Measurements from ENCODE around the gene PRSS23. TPM values are rescaled to one million over a fixed set of nuclear protein-coding genes. Genes with fewer than 3 reads are reported as not detected.

The PRSS23 gene
- total and polyA plus RNA-seq, 7 donors = 2.3 to 17.8 (median 4.4) TPM

DNA sequence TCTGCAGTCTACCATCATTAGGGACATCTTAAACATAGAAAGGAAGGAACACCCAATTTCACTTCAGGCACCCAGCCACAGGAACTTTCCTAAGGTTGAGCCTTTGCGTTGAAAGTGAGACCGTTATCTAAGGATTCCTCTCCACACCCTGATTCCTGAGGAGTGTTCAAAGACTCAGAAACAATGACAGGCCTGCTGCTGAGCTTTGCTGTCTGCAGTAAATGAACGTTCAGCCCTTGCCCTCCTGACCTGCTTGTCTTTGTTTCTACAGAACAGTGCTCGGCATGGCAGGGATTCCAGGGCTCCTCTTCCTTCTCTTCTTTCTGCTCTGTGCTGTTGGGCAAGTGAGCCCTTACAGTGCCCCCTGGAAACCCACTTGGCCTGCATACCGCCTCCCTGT, 7.0 kb downstream of the PRSS23 start:
- intact Hi-C loops (cut with DNase I) = no loop called here
- no peaks in the 10 kb centered on the region for H3K9me3 ChIP-seq
- TF ChIP-seq CTCF (IDR thresholded peaks at IDR 0.05) = no peak
- no peak for DNase-seq
- ATAC-seq = no peak
- 76% methylated on average over 5 of the region's 5 CpGs for WGBS, 3 donors
- no peak overlapping the region for H3K27ac ChIP-seq
- H3K4me1 ChIP-seq = peaks cover 4% of the 10 kb centered on the region
- no peak overlapping the region for H3K4me3 ChIP-seq
- peaks cover 4 to 11% of the 10 kb centered on the region in 2 donors for H3K36me3 ChIP-seq (ENCODE audit: insufficient read depth in 1 of 2, low read depth in 1 of 2)
- H3K27me3 ChIP-seq (ENCODE audit: insufficient read depth in 3 of 3, low read length in 2 of 3) = no peaks in the 10 kb centered on the region

- no peak overlapping the region for H3K4me3 ChIP-seq
- no peak for ATAC-seq
- intact Hi-C loops (cut with DNase I) = no loop called here
- peaks cover 4 to 11% of the 10 kb centered on the region in 2 donors for H3K36me3 ChIP-seq (ENCODE audit: insufficient read depth in 1 of 2, low read depth in 1 of 2)
- H3K27me3 ChIP-seq (ENCODE audit: insufficient read depth in 3 of 3, low read length in 2 of 3) = no peaks in the 10 kb centered on the region
- no peak for TF ChIP-seq CTCF (IDR thresholded peaks at IDR 0.05)
- no peaks in the 10 kb centered on the region for H3K9me3 ChIP-seq
- H3K4me1 ChIP-seq = peaks cover 5% of the 10 kb centered on the region
- no peak for DNase-seq
- no peak overlapping the region for H3K27ac ChIP-seq
Observed at GRCh38 chr11:86809561-86809960, 9.2 kb downstream of the PRSS23 start.

DNA sequence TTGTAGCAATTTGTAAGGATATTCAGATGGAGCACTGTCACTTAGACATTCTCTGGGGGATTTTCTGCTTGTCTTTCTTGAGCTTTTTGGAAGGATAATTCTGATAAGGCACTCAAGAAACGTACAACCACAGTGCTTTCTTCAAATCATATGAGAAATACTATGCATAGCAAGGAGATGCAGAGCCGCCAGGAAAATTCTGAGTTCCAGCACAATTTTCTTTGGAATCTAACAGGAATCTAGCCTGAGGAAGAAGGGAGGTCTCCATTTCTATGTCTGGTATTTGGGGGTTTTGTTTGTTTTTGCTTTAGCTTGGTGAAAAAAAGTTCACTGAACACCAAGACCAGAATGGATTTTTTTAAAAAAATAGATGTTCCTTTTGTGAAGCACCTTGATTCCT, 9.9 kb downstream of the PRSS23 start:
- H3K27ac ChIP-seq = no peak overlapping the region
- DNase-seq (no peak), ATAC-seq (no peak)
- no peak for TF ChIP-seq CTCF (IDR thresholded peaks at IDR 0.05)
- 83 to 86% (median 84%) methylated on average over 2 of the region's 2 CpGs for WGBS, 3 donors
- no peaks in the 10 kb centered on the region for H3K27me3 ChIP-seq (ENCODE audit: insufficient read depth in 3 of 3, low read length in 2 of 3)
- H3K9me3 ChIP-seq = no peaks in the 10 kb centered on the region
- peaks cover 4 to 11% of the 10 kb centered on the region in 2 donors for H3K36me3 ChIP-seq (ENCODE audit: insufficient read depth in 1 of 2, low read depth in 1 of 2)
- H3K4me1 ChIP-seq = peaks cover 11% of the 10 kb centered on the region
- H3K4me3 ChIP-seq = no peak overlapping the region
- intact Hi-C loops (cut with DNase I) = no loop called here

DNA sequence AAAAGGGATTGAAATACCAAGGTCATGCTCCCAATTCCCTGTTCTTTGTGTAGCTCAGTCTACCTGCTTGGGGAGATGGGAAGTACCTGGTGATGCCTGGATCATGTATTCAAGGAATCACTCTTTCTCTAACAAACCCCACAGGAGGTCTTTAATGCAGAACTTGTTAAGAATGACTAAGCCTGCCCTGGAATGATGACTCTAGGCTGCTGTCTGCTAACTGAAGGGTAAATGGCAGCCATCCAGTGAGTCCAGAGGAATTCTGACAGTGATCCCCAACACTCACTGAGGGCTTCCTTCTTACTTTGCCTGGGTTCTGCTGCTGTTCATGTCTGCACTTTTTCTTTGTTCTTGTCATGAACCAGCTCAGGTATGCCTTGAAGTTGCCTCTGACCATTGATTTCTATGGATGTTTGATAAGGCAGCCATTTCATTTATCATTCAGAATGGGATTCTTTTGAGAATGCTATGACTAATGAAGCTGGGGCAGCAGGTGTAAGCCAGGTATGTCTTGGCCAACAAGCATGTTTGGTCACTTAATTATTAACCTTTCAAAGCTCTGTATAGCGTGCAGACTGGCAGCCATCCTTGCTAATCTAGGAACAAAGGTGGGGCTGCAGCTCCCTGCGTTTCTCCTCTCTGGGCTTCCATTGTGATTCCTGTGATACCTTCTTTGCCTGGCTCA, 11.4 kb downstream of the PRSS23 start:
- H3K27ac ChIP-seq = peak overlapping the region; percentile 23
- TF ChIP-seq CTCF (IDR thresholded peaks at IDR 0.05) = no peak
- WGBS, 3 donors = 54 to 92% (median 64%) methylated on average over 2 of the region's 2 CpGs
- H3K27me3 ChIP-seq (ENCODE audit: insufficient read depth in 3 of 3, low read length in 2 of 3) = no peaks in the 10 kb centered on the region
- DNase-seq = no peak
- peaks cover 25% of the 10 kb centered on the region for H3K4me1 ChIP-seq
- no peaks in the 10 kb centered on the region for H3K9me3 ChIP-seq
- H3K36me3 ChIP-seq (ENCODE audit: insufficient read depth in 1 of 2, low read depth in 1 of 2) = peaks cover 4 to 11% of the 10 kb centered on the region in 2 donors
- H3K4me3 ChIP-seq = no peak overlapping the region
- intact Hi-C loops (cut with DNase I) = no loop called here
- ATAC-seq = no peak

GRCh38 chr11:86812322-86812670, 12.0 kb downstream of the PRSS23 start:
- peaks cover 4 to 11% of the 10 kb centered on the region in 2 donors for H3K36me3 ChIP-seq (ENCODE audit: insufficient read depth in 1 of 2, low read depth in 1 of 2)
- no peak overlapping the region for H3K4me3 ChIP-seq
- H3K9me3 ChIP-seq = no peaks in the 10 kb centered on the region
- 41 to 66% (median 42%) methylated on average over 7 of the region's 7 CpGs for WGBS, 3 donors
- no peaks in the 10 kb centered on the region for H3K27me3 ChIP-seq (ENCODE audit: insufficient read depth in 3 of 3, low read length in 2 of 3)
- intact Hi-C loops (cut with DNase I) = no loop called here
- no peak for TF ChIP-seq CTCF (IDR thresholded peaks at IDR 0.05)
- H3K4me1 ChIP-seq = peaks cover 28% of the 10 kb centered on the region
- DNase-seq = no peak
- H3K27ac ChIP-seq = peak overlapping the region; percentile 23
- peak in 2 of 4 donors; percentile 9 to 17 for ATAC-seq

All from psoas muscle (tissue), 8 donors.